RWPE2 (cell line): ENCODE measurements around the gene LAMA4.

Source experiments
- ATAC-seq: fragments of 200-7000 bp; cut with Tn5 transposase; 3 replicates; pipeline ENCODE4 v1.9.1; 2021; ENCODE audit warnings: low read depth
- DNase-seq: peaks from one replicate; pipeline ENCODE4 v3.0.0-alpha.2; 2020; ENCODE audit warnings: low spot score
- H3K27ac ChIP-seq: fragments of 450-650 bp; 2 replicates; pipeline ENCODE4 v1.5.1; 2017; ENCODE audit warnings: mild to moderate bottlenecking; ENCODE audit not compliant: poor library complexity, severe bottlenecking
- H3K27me3 ChIP-seq: fragments of 250-450 bp; sonication (Bioruptor Pico); 2 replicates; pipeline ENCODE4 v1.5.1; 2021; ENCODE audit warnings: mild to moderate bottlenecking, moderate library complexity; ENCODE audit not compliant: insufficient read depth, poor library complexity, severe bottlenecking
- H3K36me3 ChIP-seq: fragments of 250-450 bp; sonication (Bioruptor Pico); 2 replicates; pipeline ENCODE4 v1.5.1; 2020; ENCODE audit warnings: low read depth, mild to moderate bottlenecking, moderate library complexity
- H3K4me1 ChIP-seq: fragments of 250-450 bp; sonication (Bioruptor Pico); 2 replicates; pipeline ENCODE4 v1.5.1; 2021; ENCODE audit warnings: mild to moderate bottlenecking, moderate library complexity; ENCODE audit not compliant: insufficient read depth, poor library complexity, severe bottlenecking
- H3K4me3 ChIP-seq: fragments of 250-450 bp; sonication (Bioruptor Pico); 2 replicates; pipeline ENCODE4 v1.5.1; 2021; ENCODE audit warnings: mild to moderate bottlenecking, moderate library complexity; ENCODE audit not compliant: severe bottlenecking
- H3K9me3 ChIP-seq: fragments of 250-450 bp; sonication (Bioruptor Pico); 2 replicates; pipeline ENCODE4 v1.5.1; 2021; ENCODE audit warnings: mild to moderate bottlenecking, moderate library complexity; ENCODE audit not compliant: severe bottlenecking
- CTCF ChIP-seq: fragments of 450-650 bp; IDR thresholded peaks from one replicate; pipeline ENCODE4 v1.5.1; 2017; ENCODE audit warnings: mild to moderate bottlenecking, moderate library complexity; ENCODE audit not compliant: poor library complexity, severe bottlenecking

LAMA4 gene

GRCh38 chr6:112253841-112254816, at the start of gene LAMA4:
Gene LAMA4, minus strand, starts transcription at chr6:112254567. Its CDS starts 417 bp downstream, at chr6:112254150.
- Histone ChIP-seq H3K27ac (no peak within 1 kb of the TSS), H3K9me3 (no peaks in the 10 kb centered on the region), H3K4me1 (peaks cover 6% of the 10 kb centered on the region), H3K27me3 (no peaks in the 10 kb centered on the region), H3K4me3 (peak within 1 kb of the TSS; percentile 32), H3K36me3 (no peaks in the 10 kb centered on the region)
- DNase-seq, result no peak
- no peak for TF ChIP-seq CTCF
- peak; percentile 81 for ATAC-seq

GRCh38 chr6:112302142-112302705, 47.9 kb upstream of the LAMA4 start:
- DNase-seq, result no peak
- no peaks in the 10 kb centered on the region for H3K9me3 ChIP-seq
- H3K4me3 ChIP-seq, result no peak overlapping the region
- H3K27ac ChIP-seq, result no peak overlapping the region
- no peak for TF ChIP-seq CTCF
- peaks cover 18% of the 10 kb centered on the region for H3K4me1 ChIP-seq
- no peak for ATAC-seq
- no peaks in the 10 kb centered on the region for H3K36me3 ChIP-seq
- no peaks in the 10 kb centered on the region for H3K27me3 ChIP-seq

GRCh38 chr6:112300896-112301295, 46.5 kb upstream of the LAMA4 start:
- ATAC-seq, result no peak
- Histone ChIP-seq H3K4me1 (peaks cover 18% of the 10 kb centered on the region), H3K4me3 (no peak overlapping the region)

GRCh38 chr6:112298816-112299281, 44.5 kb upstream of the LAMA4 start:
- Histone ChIP-seq H3K4me1 (peaks cover 18% of the 10 kb centered on the region), H3K27ac (peak overlapping the region; percentile 73), H3K36me3 (no peaks in the 10 kb centered on the region), H3K27me3 (no peaks in the 10 kb centered on the region), H3K4me3 (no peak overlapping the region), H3K9me3 (no peaks in the 10 kb centered on the region)
- peak; percentile 92 for ATAC-seq
- TF ChIP-seq CTCF, result no peak
- peak; percentile 45 for DNase-seq

More at GRCh38 chr6:112300896-112301295, 46.5 kb upstream of the LAMA4 start:
- H3K27me3 ChIP-seq, result no peaks in the 10 kb centered on the region
- no peaks in the 10 kb centered on the region for H3K36me3 ChIP-seq
- TF ChIP-seq CTCF, result no peak
- H3K9me3 ChIP-seq, result no peaks in the 10 kb centered on the region
- no peak for DNase-seq
- H3K27ac ChIP-seq, result no peak overlapping the region
